Measurements from ENCODE around the gene NCL. TPM values are rescaled to one million over a fixed set of nuclear protein-coding genes. Genes with fewer than 3 reads are reported as not detected.
"Not testable (repeated sequence)": the region's sequence is repeated elsewhere in the genome, so short reads cannot be mapped to it uniquely, and the experiment has no call there.

NCL gene
- total RNA-seq, 2 donors from 2014 or later: 802 to 1,405 TPM

GRCh38 chr2:231413921-231414476 is 50.3 kb downstream of the NCL start:
- Mint-ChIP-seq H3K27ac (no peak overlapping the region), H3K36me3 (peaks cover 4% of the 10 kb centered on the region), H3K27me3 (no peaks in the 10 kb centered on the region), H3K4me3 (no peak overlapping the region), H3K4me1 (ENCODE audit: low read depth in 2 of 2) (peaks cover 4 to 5% of the 10 kb centered on the region in 2 donors), H3K9me3 (no peaks in the 10 kb centered on the region)
- DNase-seq (ENCODE audit: low spot score) (no peak), ATAC-seq (no peak)

DNA sequence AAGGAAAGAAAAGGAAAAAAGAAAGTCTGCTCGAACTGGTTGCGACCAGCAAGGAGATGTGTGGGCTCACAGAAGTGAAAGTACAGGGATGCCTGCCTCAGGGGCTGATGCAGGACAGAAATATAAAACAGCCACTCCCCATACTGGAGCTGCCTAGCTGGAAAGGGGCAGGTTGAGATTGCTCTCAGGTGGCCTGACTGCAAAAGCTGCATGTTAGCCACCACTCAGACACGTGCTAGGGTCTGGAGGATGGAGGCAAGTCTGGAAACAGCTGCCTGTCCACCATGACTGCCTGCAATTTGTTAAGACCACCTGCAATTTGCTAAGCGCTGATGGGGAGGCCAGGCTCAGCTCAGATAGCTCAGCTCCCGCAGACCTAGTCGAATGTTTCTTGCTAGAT is 50.8 kb downstream of the NCL start:
- no peaks in the 10 kb centered on the region for H3K9me3 Mint-ChIP-seq
- H3K36me3 Mint-ChIP-seq: peaks cover 4% of the 10 kb centered on the region
- no peaks in the 10 kb centered on the region for H3K27me3 Mint-ChIP-seq
- DNase-seq (ENCODE audit: low spot score) (no peak), ATAC-seq (no peak)
- peaks cover 4 to 5% of the 10 kb centered on the region in 2 donors for H3K4me1 Mint-ChIP-seq (ENCODE audit: low read depth in 2 of 2)
- no peak overlapping the region for H3K27ac Mint-ChIP-seq
- no peak overlapping the region for H3K4me3 Mint-ChIP-seq

DNA sequence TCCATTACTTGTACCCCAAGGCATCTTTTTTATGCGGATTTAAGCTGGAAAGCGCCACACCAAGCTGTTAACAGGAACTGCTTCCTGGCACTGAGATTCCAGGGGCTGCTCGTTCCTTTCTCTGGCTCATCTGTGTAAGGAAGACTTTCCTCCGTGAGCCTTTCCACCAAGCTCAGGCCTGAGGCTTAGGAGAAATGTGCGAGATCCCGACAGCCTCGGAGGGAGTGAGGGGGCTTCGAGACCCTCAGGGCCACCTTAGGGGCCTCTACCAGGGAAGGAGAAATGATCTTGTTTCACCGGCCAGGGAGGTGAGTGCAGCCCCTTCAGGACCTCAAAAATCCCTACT is 51.7 kb downstream of the NCL start:
- peaks cover 4% of the 10 kb centered on the region for H3K36me3 Mint-ChIP-seq
- ATAC-seq (no peak), DNase-seq (ENCODE audit: low spot score) (no peak)
- peak overlapping the region; percentile 45 for H3K4me3 Mint-ChIP-seq
- H3K9me3 Mint-ChIP-seq: no peaks in the 10 kb centered on the region
- H3K27me3 Mint-ChIP-seq: no peaks in the 10 kb centered on the region
- no peak overlapping the region for H3K27ac Mint-ChIP-seq
- H3K4me1 Mint-ChIP-seq (ENCODE audit: low read depth in 2 of 2): peaks cover 4 to 5% of the 10 kb centered on the region in 2 donors

- DNase-seq (ENCODE audit: low spot score) (peak; percentile 90), ATAC-seq (peak; percentile 100)
- H3K27ac Mint-ChIP-seq: no peak overlapping the region
- no peaks in the 10 kb centered on the region for H3K27me3 Mint-ChIP-seq
- peaks cover 4 to 5% of the 10 kb centered on the region in 2 donors for H3K4me1 Mint-ChIP-seq (ENCODE audit: low read depth in 2 of 2)
- peaks cover 4% of the 10 kb centered on the region for H3K36me3 Mint-ChIP-seq
- H3K4me3 Mint-ChIP-seq: peak overlapping the region; percentile 71
- no peaks in the 10 kb centered on the region for H3K9me3 Mint-ChIP-seq
These were observed 52.3 kb downstream of the NCL start for GRCh38 chr2:231411831-231412617.

- DNase-seq (ENCODE audit: low spot score) (no peak), ATAC-seq (no peak)
- H3K4me1 Mint-ChIP-seq (ENCODE audit: low read depth in 2 of 2): peaks cover 12% of the 10 kb centered on the region in 2 donors
- no peak overlapping the region for H3K27ac Mint-ChIP-seq
- no peaks in the 10 kb centered on the region for H3K9me3 Mint-ChIP-seq
- H3K36me3 Mint-ChIP-seq: peaks cover 4% of the 10 kb centered on the region
- H3K27me3 Mint-ChIP-seq: no peaks in the 10 kb centered on the region
- H3K4me3 Mint-ChIP-seq: peak overlapping the region; percentile 71
These were observed 53.0 kb downstream of the NCL start for GRCh38 chr2:231411237-231411636.

DNA sequence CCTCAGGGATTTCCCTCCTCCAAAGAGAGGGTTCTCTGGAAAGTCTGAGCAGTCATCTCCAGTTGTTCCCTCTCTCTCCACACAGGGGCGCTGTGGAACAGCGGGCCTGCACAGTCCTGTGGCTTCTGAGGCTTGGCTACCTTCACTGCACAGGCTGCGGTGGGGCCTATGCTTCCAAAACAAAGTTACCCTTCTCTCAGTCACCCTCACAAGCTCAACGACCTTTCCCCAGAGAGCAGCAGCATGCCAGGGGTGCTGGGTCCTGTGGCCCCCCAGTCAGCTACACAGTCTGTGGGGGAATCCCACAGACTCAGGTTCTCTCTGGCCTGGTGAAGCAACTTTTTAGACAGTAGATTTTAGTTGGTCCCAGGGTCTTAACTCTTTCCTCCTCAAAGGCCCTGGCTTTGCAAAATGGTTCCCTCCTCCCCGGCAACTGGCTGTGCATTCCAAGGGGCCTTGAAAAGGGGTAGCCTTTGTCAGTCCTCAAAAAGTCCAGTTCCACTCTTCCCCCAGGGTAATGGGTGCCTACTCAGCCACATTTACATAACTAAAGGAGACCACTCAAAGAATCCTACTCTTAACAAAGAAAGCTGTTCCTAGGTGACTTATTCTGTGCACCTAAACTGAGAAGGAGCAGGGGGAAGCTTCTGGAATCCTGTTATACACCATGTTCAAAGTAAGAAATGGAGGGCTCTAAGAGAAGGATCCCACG is 53.8 kb downstream of the NCL start:
- peaks cover 14 to 20% of the 10 kb centered on the region in 2 donors for H3K4me1 Mint-ChIP-seq (ENCODE audit: low read depth in 2 of 2)
- no peak overlapping the region for H3K27ac Mint-ChIP-seq
- no peaks in the 10 kb centered on the region for H3K27me3 Mint-ChIP-seq
- no peak overlapping the region for H3K4me3 Mint-ChIP-seq
- ATAC-seq (no peak), DNase-seq (ENCODE audit: low spot score) (no peak)
- peaks cover 4% of the 10 kb centered on the region for H3K36me3 Mint-ChIP-seq
- no peaks in the 10 kb centered on the region for H3K9me3 Mint-ChIP-seq

- no peak overlapping the region for H3K4me3 Mint-ChIP-seq
- DNase-seq (ENCODE audit: low spot score) (no peak), ATAC-seq (no peak)
- no peaks in the 10 kb centered on the region for H3K27me3 Mint-ChIP-seq
- no peak overlapping the region for H3K27ac Mint-ChIP-seq
- peaks cover 4% of the 10 kb centered on the region for H3K36me3 Mint-ChIP-seq
- peaks cover 20 to 26% of the 10 kb centered on the region in 2 donors for H3K4me1 Mint-ChIP-seq (ENCODE audit: low read depth in 2 of 2)
- H3K9me3 Mint-ChIP-seq: no peaks in the 10 kb centered on the region
These were observed 54.5 kb downstream of the NCL start for GRCh38 chr2:231409776-231410175.

DNA sequence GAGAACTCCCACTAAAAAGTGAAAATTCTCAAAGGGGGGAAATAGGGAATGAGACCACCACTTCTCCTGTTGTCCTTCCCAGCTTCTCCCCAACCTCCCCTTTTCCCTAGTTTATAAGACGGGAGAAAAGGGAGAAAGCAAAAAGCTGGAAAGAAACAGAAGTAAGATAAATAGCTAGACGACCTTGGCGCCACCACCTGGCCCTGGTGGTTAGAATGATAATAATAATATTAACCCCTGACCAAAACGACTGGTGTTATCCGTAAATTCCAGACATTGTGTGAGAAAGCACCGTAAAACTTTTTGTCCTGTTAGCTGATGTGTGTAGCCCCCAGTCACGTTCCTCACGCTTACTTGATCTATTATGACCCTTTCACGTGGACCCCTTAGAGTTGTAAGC is 56.0 kb downstream of the NCL start:
- peaks cover 20 to 26% of the 10 kb centered on the region in 2 donors for H3K4me1 Mint-ChIP-seq (ENCODE audit: low read depth in 2 of 2)
- not testable (repeated sequence) for ATAC-seq; H3K27ac Mint-ChIP-seq; DNase-seq (ENCODE audit: low spot score); H3K9me3 Mint-ChIP-seq; H3K4me3 Mint-ChIP-seq; H3K36me3 Mint-ChIP-seq; H3K27me3 Mint-ChIP-seq

- not testable (repeated sequence) for H3K36me3 Mint-ChIP-seq; H3K27me3 Mint-ChIP-seq; H3K27ac Mint-ChIP-seq; H3K4me3 Mint-ChIP-seq; DNase-seq (ENCODE audit: low spot score); H3K9me3 Mint-ChIP-seq; ATAC-seq
- peaks cover 20 to 26% of the 10 kb centered on the region in 2 donors for H3K4me1 Mint-ChIP-seq (ENCODE audit: low read depth in 2 of 2)
These were observed 56.6 kb downstream of the NCL start for GRCh38 chr2:231407686-231408085.

DNA sequence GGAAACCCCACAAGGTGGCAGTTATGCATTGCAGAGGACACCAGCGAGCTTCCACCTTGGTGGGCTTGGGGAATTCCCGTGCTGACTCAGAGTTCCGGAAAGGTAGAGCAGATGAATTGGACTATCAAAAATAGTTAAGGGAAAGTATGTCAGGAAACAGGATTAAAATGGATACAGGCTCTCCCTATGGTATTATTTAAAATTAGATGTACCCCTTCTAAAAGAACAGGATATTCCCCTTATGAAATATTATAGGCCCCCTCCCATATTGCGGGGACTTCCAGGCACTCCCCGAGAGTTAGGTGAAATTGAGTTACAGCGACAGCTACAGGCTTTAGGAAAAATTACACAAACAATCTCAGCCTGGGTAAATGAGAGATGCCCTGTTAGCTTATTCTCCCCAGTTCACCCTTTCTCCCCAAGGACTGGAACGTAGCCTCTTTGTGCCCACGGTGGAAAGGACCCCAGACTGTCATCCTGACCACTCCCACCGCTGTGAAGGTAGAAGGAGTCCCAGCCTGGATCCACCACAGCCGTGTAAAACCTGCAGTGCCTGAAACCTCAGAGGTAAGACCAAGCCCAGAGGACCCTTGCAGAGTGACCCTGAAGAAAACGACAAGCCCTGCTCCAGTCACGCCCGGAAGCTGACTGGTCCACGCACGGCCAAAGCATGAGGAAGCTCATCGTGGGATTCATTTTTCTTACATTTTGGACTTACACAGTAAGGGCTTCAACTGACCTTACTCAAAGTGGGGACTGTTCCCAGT is 58.5 kb downstream of the NCL start:
- H3K27me3 Mint-ChIP-seq; H3K36me3 Mint-ChIP-seq; DNase-seq (ENCODE audit: low spot score); H3K9me3 Mint-ChIP-seq: not testable (repeated sequence)
- H3K27ac Mint-ChIP-seq: peak overlapping the region; percentile 45 to 76
- H3K4me3 Mint-ChIP-seq: peak overlapping the region; percentile 50
- peaks cover 20 to 25% of the 10 kb centered on the region in 2 donors for H3K4me1 Mint-ChIP-seq (ENCODE audit: low read depth in 2 of 2)
- peak in 1 of 2 donors; percentile 28 for ATAC-seq

GRCh38 chr2:231404183-231404578 is 60.1 kb downstream of the NCL start:
- H3K36me3 Mint-ChIP-seq, H3K27me3 Mint-ChIP-seq: not testable (repeated sequence)

More at GRCh38 chr2:231404183-231404578, 60.1 kb downstream of the NCL start:
- ATAC-seq; H3K4me3 Mint-ChIP-seq; DNase-seq (ENCODE audit: low spot score); H3K9me3 Mint-ChIP-seq; H3K27ac Mint-ChIP-seq: not testable (repeated sequence)
- peaks cover 20 to 28% of the 10 kb centered on the region in 2 donors for H3K4me1 Mint-ChIP-seq (ENCODE audit: low read depth in 2 of 2)
